Nephron progenitor cell (in vitro differentiated cells): Measurements from ENCODE around the gene PTPRU.
A peak's percentile ranks its signal among the peaks of the same experiment; 100 is the strongest.

ENCODE experiments used
- DNase-seq: peaks from one replicate; pipeline ENCODE4 v3.0.0; 2021
- H3K27ac Mint-ChIP-seq: 2 replicates; pipeline ENCODE4 v1.8.0; 2021; ENCODE audit warnings: mild to moderate bottlenecking, moderate library complexity, mixed read lengths
- H3K27me3 Mint-ChIP-seq: 2 replicates; pipeline ENCODE4 v1.8.0; 2021; ENCODE audit warnings: mild to moderate bottlenecking, low read depth, mixed read lengths; ENCODE audit not compliant: poor library complexity
- H3K36me3 Mint-ChIP-seq: 2 replicates; pipeline ENCODE4 v1.8.0; 2021; ENCODE audit warnings: low read depth, mixed read lengths
- H3K4me1 Mint-ChIP-seq: 2 replicates; pipeline ENCODE4 v1.8.0; 2021; ENCODE audit warnings: mixed read lengths
- H3K4me3 Mint-ChIP-seq: 2 replicates; pipeline ENCODE4 v1.8.0; 2021; ENCODE audit warnings: mild to moderate bottlenecking, moderate library complexity, mixed read lengths
- H3K9me3 Mint-ChIP-seq: 2 replicates; pipeline ENCODE4 v1.8.0; 2021; ENCODE audit warnings: mild to moderate bottlenecking, moderate library complexity, mixed read lengths
- CTCF ChIP-seq: fragments of 200-600 bp; sonication (generic); IDR thresholded peaks from 2 replicates; pipeline ENCODE4 v1.5.0; 2021; ENCODE audit warnings: antibody characterized with exemption

Gene PTPRU

GRCh38 chr1:29196863-29197589 lies 39.3 kb upstream of the PTPRU start:
- no peak for TF ChIP-seq CTCF
- no peaks in the 10 kb centered on the region for H3K4me1 Mint-ChIP-seq
- H3K27ac Mint-ChIP-seq = no peak overlapping the region
- no peaks in the 10 kb centered on the region for H3K27me3 Mint-ChIP-seq
- no peaks in the 10 kb centered on the region for H3K9me3 Mint-ChIP-seq
- peaks cover 49% of the 10 kb centered on the region for H3K36me3 Mint-ChIP-seq
- DNase-seq = no peak
- H3K4me3 Mint-ChIP-seq = no peak overlapping the region

GRCh38 chr1:29197590-29197924 lies 38.8 kb upstream of the PTPRU start:
- no peaks in the 10 kb centered on the region for H3K9me3 Mint-ChIP-seq
- peak; percentile 19 for TF ChIP-seq CTCF
- no peak for DNase-seq

GRCh38 chr1:29197993-29198392 lies 38.3 kb upstream of the PTPRU start:
- no peak overlapping the region for H3K4me3 Mint-ChIP-seq
- H3K27ac Mint-ChIP-seq = no peak overlapping the region

More at GRCh38 chr1:29197590-29197924, 38.8 kb upstream of the PTPRU start:
- H3K27ac Mint-ChIP-seq = no peak overlapping the region
- no peak overlapping the region for H3K4me3 Mint-ChIP-seq
- no peaks in the 10 kb centered on the region for H3K4me1 Mint-ChIP-seq
- peaks cover 44% of the 10 kb centered on the region for H3K36me3 Mint-ChIP-seq
- no peaks in the 10 kb centered on the region for H3K27me3 Mint-ChIP-seq

GRCh38 chr1:29200906-29201594 lies 35.3 kb upstream of the PTPRU start:
- Mint-ChIP-seq H3K36me3 (peaks cover 26% of the 10 kb centered on the region), H3K9me3 (no peaks in the 10 kb centered on the region), H3K27ac (no peak overlapping the region), H3K27me3 (no peaks in the 10 kb centered on the region), H3K4me3 (no peak overlapping the region), H3K4me1 (no peaks in the 10 kb centered on the region)
- TF ChIP-seq CTCF = no peak
- DNase-seq = no peak

More at GRCh38 chr1:29197993-29198392, 38.3 kb upstream of the PTPRU start:
- TF ChIP-seq CTCF = no peak
- Mint-ChIP-seq H3K9me3 (no peaks in the 10 kb centered on the region), H3K27me3 (no peaks in the 10 kb centered on the region), H3K4me1 (no peaks in the 10 kb centered on the region), H3K36me3 (peaks cover 41% of the 10 kb centered on the region)
- no peak for DNase-seq

- Mint-ChIP-seq H3K4me1 (no peaks in the 10 kb centered on the region), H3K4me3 (no peak overlapping the region), H3K36me3 (peaks cover 26% of the 10 kb centered on the region), H3K9me3 (no peaks in the 10 kb centered on the region), H3K27me3 (no peaks in the 10 kb centered on the region), H3K27ac (no peak overlapping the region)
- TF ChIP-seq CTCF = no peak
- no peak for DNase-seq
Observed at GRCh38 chr1:29201595-29202051, 34.7 kb upstream of the PTPRU start.
